Measurements from ENCODE around the gene FAM117A. TPM values are rescaled to one million over a fixed set of nuclear protein-coding genes. Genes with fewer than 3 reads are reported as not detected.

The FAM117A gene
- total RNA-seq, 1 experiment from 2014 or later, result 5.2 TPM

DNA sequence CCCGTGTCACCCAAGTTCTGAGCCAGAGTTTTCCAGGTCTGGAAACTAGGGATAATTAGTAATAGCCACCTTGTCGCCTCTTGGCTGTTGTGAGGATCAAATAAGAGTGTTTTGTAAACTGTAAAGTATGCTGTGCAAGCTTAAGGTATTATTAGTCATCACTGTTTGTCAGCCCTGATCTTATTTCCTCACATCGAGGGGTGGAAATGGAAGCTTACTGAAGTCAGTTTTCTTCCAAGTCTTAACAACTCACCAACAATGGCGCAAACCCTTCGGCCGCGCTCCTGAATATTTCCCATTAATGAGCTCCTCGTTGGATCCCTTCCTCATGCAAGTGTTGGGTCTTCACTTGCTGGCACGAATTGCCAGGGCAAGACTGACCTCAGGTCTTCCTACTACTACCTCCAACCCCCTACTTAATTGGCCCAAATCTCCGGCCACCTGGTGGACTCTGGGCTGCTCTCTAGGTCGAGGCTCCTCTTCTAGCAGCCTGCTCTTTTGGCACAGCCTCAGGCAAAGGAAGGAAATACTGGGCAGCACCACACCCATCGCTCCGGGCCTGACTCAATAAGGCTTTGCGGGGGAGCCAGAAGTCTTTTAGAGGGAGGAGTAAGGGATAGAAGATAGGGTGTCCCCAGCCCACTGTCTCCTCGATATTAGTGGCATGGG, 55.3 kb downstream of the FAM117A start:
- DNase-seq (ENCODE audit: low spot score), result no peak

DNA sequence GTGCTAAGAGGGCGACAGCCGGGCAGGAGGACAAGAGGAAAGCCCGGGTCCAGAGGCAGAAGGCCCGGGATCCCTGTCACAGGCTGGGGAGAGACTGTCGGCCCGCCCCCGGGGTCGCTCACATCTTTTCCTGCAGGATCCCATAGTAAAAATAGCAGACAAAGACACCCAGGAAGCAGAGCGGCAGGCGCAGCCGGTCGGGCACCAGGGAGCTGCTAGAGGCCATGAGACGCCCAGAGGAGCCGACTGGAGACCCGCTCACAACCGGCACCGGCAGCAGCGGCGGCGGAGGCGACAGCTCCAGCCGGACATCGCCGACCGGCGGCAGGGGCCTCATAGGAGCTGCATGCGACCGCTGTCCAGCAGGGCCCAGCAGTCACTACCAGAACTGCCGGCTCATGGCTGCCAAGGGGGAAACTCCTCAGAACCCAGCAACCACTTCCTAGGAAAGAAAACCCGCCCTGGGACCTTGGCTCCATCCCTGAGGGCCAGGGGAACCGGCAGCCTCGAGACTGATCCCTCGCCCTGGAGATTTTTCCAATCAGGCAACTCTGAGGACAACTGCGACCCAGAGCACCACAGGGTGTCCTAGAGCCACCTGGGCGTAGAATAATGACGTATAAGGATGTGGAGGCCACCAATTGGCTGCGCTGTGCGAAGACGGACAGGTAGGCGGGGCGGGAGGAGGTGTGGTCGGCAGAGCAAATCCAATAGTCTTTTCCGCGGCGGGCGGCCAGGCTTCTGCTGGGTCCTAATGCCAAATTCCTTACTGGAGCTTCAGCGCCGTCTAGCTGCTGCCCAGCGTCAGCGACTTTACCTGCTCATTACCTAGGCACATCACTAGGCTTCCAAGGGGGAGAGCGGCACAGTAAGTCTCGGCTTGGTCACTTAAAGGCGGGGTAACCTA, 56.1 kb downstream of the FAM117A start, which contains the start of gene SLC35B1:
TSS of gene SLC35B1 (minus strand) at position 357 of the 907 bp plus-strand sequence. CDS start at position 226, 131 bp downstream.
- peak; percentile 99 for DNase-seq (ENCODE audit: low spot score)

GRCh38 chr17:49707246-49707607, 56.7 kb downstream of the FAM117A start:
- no peak for DNase-seq (ENCODE audit: low spot score)

- DNase-seq (ENCODE audit: low spot score), result no peak
These were observed 58.7 kb downstream of the FAM117A start for GRCh38 chr17:49705254-49705653.

- DNase-seq (ENCODE audit: low spot score), result peak; percentile 66
These were observed 60.2 kb downstream of the FAM117A start for GRCh38 chr17:49703557-49704277.

DNA sequence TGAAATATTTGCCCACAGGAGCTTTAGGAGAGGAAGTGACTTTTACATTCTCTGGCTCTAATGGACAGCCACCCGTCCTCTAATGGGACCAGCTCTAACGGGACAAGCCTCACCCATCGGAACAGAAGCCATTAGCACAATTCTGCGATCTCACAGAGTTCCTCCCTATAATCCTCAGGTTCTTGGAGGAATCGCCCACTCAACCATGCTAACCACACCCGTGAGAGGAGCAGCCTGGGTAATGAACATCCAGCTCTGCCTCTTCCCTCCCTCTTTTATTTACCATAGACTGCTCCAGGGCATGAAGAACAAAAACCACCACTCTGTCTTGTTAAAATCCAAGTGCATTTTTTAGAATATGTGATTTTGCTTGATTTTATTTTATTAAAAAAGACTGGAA, 63.0 kb downstream of the FAM117A start:
- no peak for DNase-seq (ENCODE audit: low spot score)

DNA sequence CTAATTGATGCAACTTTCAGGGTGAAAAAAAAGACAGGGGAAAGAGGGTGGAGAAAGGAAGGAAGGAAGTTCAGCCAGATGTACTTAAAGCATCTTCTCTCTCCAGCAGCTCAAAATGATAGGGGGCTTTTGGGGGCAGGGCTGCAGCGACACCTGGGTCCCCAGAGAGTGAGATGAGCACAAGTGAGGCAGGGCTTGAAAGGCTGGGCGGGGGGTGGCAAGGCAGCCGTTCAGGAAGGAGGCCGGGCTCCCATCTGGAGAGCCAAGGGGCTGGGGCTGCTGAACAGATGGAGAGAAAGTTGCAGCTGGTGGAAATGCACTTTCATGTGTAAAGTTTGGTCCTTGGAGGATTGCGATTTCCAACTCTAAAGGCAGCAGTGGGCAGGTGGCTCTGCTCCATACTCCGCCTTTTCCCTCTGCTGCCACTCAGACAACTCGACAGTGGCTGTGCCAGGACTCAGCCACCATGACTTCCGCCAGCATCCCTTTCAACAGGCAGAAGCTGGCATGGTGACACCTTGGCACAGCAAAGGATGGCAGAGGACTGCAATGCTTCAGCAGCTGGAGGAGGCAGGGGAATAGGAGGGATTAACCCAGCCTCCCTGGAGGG, 63.9 kb downstream of the FAM117A start:
- no peak for DNase-seq (ENCODE audit: low spot score)

- no peak for DNase-seq (ENCODE audit: low spot score)
These were observed 65.9 kb downstream of the FAM117A start for GRCh38 chr17:49698005-49698404.

DNA sequence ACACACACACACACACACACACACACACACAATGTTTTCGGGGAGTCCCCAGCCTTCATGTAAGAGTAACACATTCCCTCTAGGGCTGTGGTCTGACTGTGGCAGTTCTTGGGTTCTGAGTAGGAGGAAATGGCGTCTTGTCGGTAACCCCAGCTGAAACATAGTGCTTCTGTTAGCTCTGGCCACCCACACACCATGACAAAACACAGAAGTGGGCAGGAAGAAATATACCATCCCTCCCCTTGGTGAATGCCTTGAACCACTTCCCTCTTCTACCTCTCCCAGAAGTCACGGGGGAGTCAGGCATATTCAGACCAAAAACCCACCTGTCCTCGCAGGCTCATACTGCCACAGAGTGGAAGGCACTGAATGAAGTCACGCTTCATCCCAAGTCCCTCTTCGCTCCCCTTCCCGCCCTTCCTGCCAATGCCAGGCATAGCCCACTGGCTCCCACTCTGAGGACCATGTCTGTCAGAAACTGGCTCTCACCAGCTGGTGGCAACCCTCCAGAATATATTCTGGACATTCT, 67.6 kb downstream of the FAM117A start:
- DNase-seq (ENCODE audit: low spot score), result no peak

DNA sequence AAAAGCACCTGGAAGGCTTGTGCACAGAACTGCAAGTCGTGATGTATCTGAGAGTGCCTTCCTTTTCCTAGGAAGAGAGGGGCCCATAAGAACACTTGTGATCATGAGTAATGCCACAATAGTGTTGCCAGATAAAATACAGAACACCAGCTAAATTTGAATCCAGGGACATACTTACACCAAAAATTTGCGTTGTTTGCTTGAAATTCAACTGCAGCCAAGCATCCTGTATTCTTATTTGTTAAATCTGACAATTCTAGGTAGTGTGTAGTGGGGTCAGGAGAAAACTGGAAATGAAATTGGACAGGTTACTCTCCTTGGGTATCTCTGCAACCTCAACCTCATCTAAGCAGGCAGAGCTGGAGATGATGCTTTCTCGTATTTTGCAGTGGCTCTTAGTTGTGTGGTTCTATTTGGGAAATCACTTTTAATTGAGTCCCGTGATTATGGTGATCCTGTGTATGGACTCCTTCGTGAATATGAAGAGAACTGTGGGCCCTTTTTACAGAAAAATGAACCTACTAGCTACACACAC, 68.2 kb downstream of the FAM117A start:
- DNase-seq (ENCODE audit: low spot score), result no peak

DNA sequence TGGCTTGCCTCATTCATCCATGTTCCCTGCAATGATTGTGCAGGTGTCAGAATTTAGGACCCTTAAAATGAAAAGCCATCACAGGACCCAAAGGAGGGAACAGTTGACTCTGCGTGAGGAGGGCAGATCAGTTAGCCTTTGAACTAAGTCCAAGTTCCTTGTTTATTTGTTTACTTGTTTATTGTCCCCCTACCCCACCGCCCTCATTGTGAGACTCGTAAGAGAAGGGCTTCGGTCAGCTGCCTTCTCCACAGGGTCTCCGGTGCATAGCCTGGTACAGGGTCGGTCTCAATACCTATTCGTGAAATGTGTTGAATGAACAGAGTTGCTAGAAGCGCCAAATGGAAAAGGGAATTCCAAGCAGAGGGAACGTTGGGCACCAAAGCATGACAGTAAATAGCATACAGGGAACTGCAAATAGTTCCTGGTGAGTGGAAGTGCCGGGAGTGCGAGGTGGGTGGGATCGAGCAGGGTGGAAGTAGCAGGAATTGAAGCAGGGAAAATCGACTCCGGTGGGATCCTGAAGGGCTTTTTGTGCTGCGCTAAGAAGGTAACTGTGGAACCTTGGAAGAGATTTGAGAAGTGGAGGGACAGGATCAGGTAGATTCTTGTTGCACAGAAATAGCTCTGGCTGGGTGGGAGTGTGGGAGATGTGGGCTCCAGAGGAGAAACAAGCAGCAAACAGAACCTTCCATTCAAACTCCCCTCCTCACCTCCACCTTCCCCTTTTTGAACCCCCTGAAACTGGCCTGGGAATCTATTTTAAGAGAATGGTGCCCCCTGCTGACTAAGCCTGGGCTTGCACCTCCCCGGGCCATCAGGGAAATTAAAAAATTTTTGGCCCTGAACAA, 68.9 kb downstream of the FAM117A start:
- peak; percentile 55 for DNase-seq (ENCODE audit: low spot score)

DNA sequence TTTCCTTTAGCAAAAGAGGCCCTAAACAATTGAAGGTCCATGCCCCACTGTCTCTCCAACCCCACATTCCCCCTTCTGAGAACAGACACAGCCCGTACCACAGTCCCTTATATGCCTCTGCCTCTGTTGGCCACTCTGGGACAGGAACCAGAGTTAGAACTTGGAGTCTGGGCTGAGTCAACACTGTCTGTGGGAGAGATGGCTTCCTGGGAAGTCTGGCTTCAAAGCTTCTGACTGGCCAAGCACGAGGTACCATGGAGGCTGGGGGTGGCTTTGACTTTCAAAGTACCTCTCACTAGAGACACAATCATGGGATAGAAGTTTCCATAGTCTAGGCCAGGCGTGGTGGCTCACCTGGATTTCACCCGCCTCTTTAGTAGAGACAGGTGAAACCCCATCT, 71.2 kb downstream of the FAM117A start:
- no peak for DNase-seq (ENCODE audit: low spot score)

DNA sequence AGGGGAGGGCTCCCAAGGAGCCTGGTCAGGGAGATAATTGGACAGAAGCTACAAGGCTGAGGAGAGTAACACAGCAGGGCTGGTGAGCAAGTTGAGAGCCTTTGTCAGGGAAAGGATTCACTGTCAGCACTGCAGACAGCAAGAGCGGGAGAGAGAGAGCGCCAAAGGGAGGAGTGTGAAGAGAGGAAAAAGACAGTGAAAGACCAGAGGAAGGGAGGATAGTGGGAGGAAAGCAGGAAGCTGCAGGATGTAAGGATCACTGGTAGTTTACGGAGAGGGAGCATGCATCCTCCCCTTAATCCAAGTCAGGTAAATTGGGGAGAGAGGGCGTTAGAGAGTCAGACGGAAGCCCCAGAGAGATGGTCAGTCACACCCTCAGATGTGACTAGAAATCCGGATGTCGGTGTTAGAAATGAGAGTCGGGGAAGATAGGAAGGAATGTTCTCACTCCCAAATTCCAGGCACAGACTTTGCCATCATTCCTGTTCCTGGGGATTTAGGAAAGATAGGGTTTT, 72.2 kb downstream of the FAM117A start:
- DNase-seq (ENCODE audit: low spot score), result no peak

- no peak for DNase-seq (ENCODE audit: low spot score)
These were observed 72.8 kb downstream of the FAM117A start for GRCh38 chr17:49691086-49691676.

GRCh38 chr17:49690256-49690655, 73.7 kb downstream of the FAM117A start:
- DNase-seq (ENCODE audit: low spot score), result no peak

GRCh38 chr17:49688848-49689247, 75.1 kb downstream of the FAM117A start:
- no peak for DNase-seq (ENCODE audit: low spot score)

DNA sequence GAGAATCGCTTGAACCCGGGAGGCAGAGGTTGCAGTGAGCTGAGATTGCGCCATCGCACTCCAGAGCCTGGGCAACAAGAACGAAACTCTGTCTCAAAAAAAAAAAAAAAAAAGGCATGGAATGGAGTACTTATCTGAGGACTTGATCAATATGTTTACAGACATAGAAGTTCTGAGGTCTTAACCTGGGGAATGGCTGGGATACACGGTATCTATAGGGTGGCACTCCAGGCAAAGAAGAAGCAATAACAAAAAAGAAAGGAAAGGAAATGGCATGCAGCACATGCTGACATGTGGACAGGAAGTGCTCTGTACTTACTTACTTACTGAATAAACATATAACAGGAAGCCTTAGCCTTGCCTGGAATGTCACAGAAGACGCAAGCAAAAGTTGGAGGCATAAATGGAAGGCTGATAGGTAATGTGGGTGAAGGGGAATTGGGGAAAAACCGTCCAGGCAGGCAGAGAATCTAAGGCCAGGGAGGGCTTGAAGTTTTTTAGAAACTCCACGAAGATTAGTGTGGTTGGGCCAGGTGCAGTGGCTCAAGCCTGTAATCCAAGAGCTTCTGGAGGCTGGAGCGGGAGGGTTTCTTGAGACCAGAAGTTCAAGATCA, 75.9 kb downstream of the FAM117A start:
- DNase-seq (ENCODE audit: low spot score), result peak; percentile 20

GRCh38 chr17:49681106-49681979, 82.6 kb downstream of the FAM117A start:
- DNase-seq (ENCODE audit: low spot score), result no peak
